Endothelial cell of umbilical vein (primary cell): ENCODE data around the gene ATXN1. TPM values are rescaled to one million over a fixed set of nuclear protein-coding genes. Genes with fewer than 3 reads are reported as not detected.

Experiments
- BruUV-seq: library from RNA; stranded (reverse); fragments of 400-500 nt; replicated peaks from 2 replicates; lab custom pipeline; 2021; lab: Mats Ljungman, UMichigan
- CTCF ChIA-PET: fragments of 300-600, 350-600 bp; sonication (Branson Sonifier 250); formaldehyde crosslinking; loops from one replicate; lab custom pipeline; 2021; ENCODE audit warnings: antibody characterized with exemption, inconsistent platforms; lab: Charles Lee
- POLR2A ChIA-PET: fragments of 300-600, 350-600 bp; sonication (Branson Sonifier 250); formaldehyde crosslinking; loops from one replicate; lab custom pipeline; 2021; ENCODE audit warnings: antibody characterized with exemption, inconsistent platforms; lab: Charles Lee
- DNase-seq: peaks from one replicate; pipeline ENCODE4 v3.0.0-alpha.2; 2011; ENCODE audit warnings: low read depth, low spot score
- FAIRE-seq: peaks from 2 replicates; lab custom pipeline; 2011; peaks lifted over from hg19 to GRCh38; lab: Jason Lieb, UNC
- H2AFZ ChIP-seq: 2 replicates; pipeline ENCODE4 v1.6.0; 2012; ENCODE audit warnings: low read depth, low read length, control low read depth, inconsistent platforms
- H3K27ac ChIP-seq: 2 replicates; pipeline ENCODE4 v1.5.1; 2011; ENCODE audit warnings: low read depth, mild to moderate bottlenecking, control low read depth, low read length, moderate library complexity; ENCODE audit not compliant: insufficient read depth
- H3K27me3 ChIP-seq, 2 experiments: 2 replicates each; pipeline versions ENCODE4 v1.6.0 to v1.6.1; 2011; ENCODE audit warnings: low read length in 2 of 2, mixed read lengths in 1 of 2; ENCODE audit not compliant: control insufficient read depth in 2 of 2, insufficient read depth in 2 of 2
- H3K36me3 ChIP-seq, 2 experiments: 2 replicates in 1 of 2; 3 replicates in 1 of 2; pipeline ENCODE4 v1.5.1; 2011; ENCODE audit warnings: low read length in 2 of 2, mild to moderate bottlenecking in 1 of 2, moderate library complexity in 1 of 2; ENCODE audit not compliant: control insufficient read depth in 2 of 2, insufficient read depth in 2 of 2; ENCODE audit errors: extremely low read depth in 1 of 2
- H3K4me1 ChIP-seq: 3 replicates; pipeline ENCODE4 v1.5.1; 2011; ENCODE audit warnings: mild to moderate bottlenecking, low read length; ENCODE audit not compliant: control insufficient read depth, insufficient read depth; ENCODE audit errors: extremely low read depth
- H3K4me2 ChIP-seq: 2 replicates; pipeline ENCODE4 v1.6.1; 2011; ENCODE audit warnings: low read length, control low read depth, mixed read lengths; ENCODE audit not compliant: insufficient read depth
- H3K4me3 ChIP-seq, 3 experiments: fragments of 200-600 bp in 1 of 3; sonication (generic), shearing (Covaris generic) in 1 of 3; replicated peaks in 1 of 3; 2 replicates each; pipeline ENCODE4 v1.5.1; 2011 to 2016; ENCODE audit warnings: control low read depth in 3 of 3, low read length in 3 of 3, mild to moderate bottlenecking in 2 of 3, inconsistent platforms in 1 of 3, low read depth in 1 of 3, moderate library complexity in 1 of 3; ENCODE audit not compliant: insufficient read depth in 1 of 3
- H3K79me2 ChIP-seq: 2 replicates; pipeline ENCODE4 v1.6.0; 2012; ENCODE audit warnings: low read length, inconsistent platforms; ENCODE audit not compliant: control insufficient read depth, insufficient read depth
- H3K9ac ChIP-seq: replicated peaks from 2 replicates; pipeline ENCODE3; 2011; ENCODE audit warnings: low read length, control low read depth; ENCODE audit not compliant: insufficient read depth; ENCODE audit errors: extremely low read depth
- H3K9me1 ChIP-seq: replicated peaks from 3 replicates; pipeline ENCODE4 v1.6.0; 2011; ENCODE audit warnings: mild to moderate bottlenecking, low read length; ENCODE audit not compliant: control insufficient read depth, insufficient read depth; ENCODE audit errors: extremely low read depth
- H3K9me3 ChIP-seq: replicated peaks from 2 replicates; pipeline ENCODE4 v1.5.1; 2012; ENCODE audit warnings: low read length, inconsistent platforms; ENCODE audit not compliant: control insufficient read depth, insufficient read depth
- H4K20me1 ChIP-seq: replicated peaks from 2 replicates; pipeline ENCODE3; 2011; ENCODE audit warnings: mild to moderate bottlenecking, low read length; ENCODE audit not compliant: control insufficient read depth, insufficient read depth; ENCODE audit errors: extremely low read depth
- CTCF ChIP-seq, 2 donors: IDR thresholded peaks; 1 replicate in 1 of 2; 2 replicates in 1 of 2; pipeline ENCODE4 v1.5.1; 2011; ENCODE audit warnings: low read length in 2 of 2, mild to moderate bottlenecking in 2 of 2, moderate library complexity in 2 of 2, control low read depth in 1 of 2, inconsistent platforms in 1 of 2, low read depth in 1 of 2; ENCODE audit not compliant: insufficient read depth in 1 of 2; ENCODE audit errors: extremely low read depth in 1 of 2
- EZH2 ChIP-seq: IDR thresholded peaks from 2 replicates; pipeline ENCODE4 v1.6.1; 2012; ENCODE audit warnings: borderline replicate concordance, low read depth, mild to moderate bottlenecking, moderate library complexity, low read length, inconsistent platforms; ENCODE audit not compliant: severe bottlenecking
- FOS ChIP-seq: IDR thresholded peaks from 2 replicates; pipeline ENCODE4 v1.6.1; 2011; ENCODE audit warnings: mild to moderate bottlenecking, low read length, moderate library complexity, borderline replicate concordance; ENCODE audit not compliant: insufficient read depth
- GATA2 ChIP-seq: IDR thresholded peaks from 2 replicates; pipeline ENCODE4 v1.7.0; 2011; ENCODE audit warnings: low read depth, mild to moderate bottlenecking, moderate library complexity, mixed read lengths, low read length; ENCODE audit not compliant: insufficient read length, insufficient read depth
- JUN ChIP-seq: IDR thresholded peaks from 2 replicates; pipeline ENCODE4 v1.6.1; 2011; ENCODE audit warnings: borderline replicate concordance, low read depth; ENCODE audit not compliant: insufficient read length, insufficient read depth
- MAX ChIP-seq: IDR thresholded peaks from 2 replicates; pipeline ENCODE4 v1.6.1; 2011; ENCODE audit not compliant: insufficient read depth, insufficient read length
- MYC ChIP-seq: IDR thresholded peaks from one replicate; pipeline ENCODE4 v1.6.1; 2011; ENCODE audit warnings: mild to moderate bottlenecking, low read depth, low read length
- POLR2A ChIP-seq: IDR thresholded peaks from 2 replicates; pipeline ENCODE4 v1.6.1; 2012; ENCODE audit warnings: low read depth, mild to moderate bottlenecking, control low read depth, low read length
- POLR2AphosphoS5 ChIP-seq: IDR thresholded peaks from 2 replicates; pipeline ENCODE4 v1.6.1; 2012; ENCODE audit warnings: low read depth, mild to moderate bottlenecking, control low read depth, low read length, moderate library complexity; ENCODE audit not compliant: insufficient read depth
- dilution Hi-C: fragments of 300-500 bp; cut with MboI; formaldehyde crosslinking; loops from one replicate; pipeline ENCODE4 v1.15.0; 2019; ENCODE audit warnings: low sequenced_read_pairs; ENCODE audit not compliant: extremely low pct_ligation_motif_present
- intact Hi-C: fragments of 100-400 bp; cut with micrococcal nuclease; formaldehyde crosslinking; loops from one replicate; pipeline ENCODE4 v1.10.0; 2022
- polyA plus RNA-seq, 4 experiments: library from polyadenylated mRNA; depleted of rRNA in 3 of 4; stranded (reverse) in 3 of 4; unstranded in 1 of 4; fragments of >200 nt; gene quantifications; 2 replicates each; pipeline versions ENCODE4 v1.2.1 to v1.2.3, GENCODE V29; 2011 to 2012; ENCODE audit warnings: missing spikeins in 1 of 4
- total RNA-seq: library from RNA; stranded (reverse); gene quantifications from 2 replicates; pipeline ENCODE4 v1.2.3, GENCODE V29; 2021

ATXN1 gene
- total and polyA plus RNA-seq, 2 donors (not counting 3 experiments of a cell fraction or from before 2014, with no cell fraction given): 16.4 to 33.0 TPM

- no peaks in the 10 kb centered on the region for H3K9me3 ChIP-seq
- H3K4me2 ChIP-seq: no peak overlapping the region
- BruUV-seq: no TSS peak
- dilution Hi-C loops: no loop called here
- no peaks in the 10 kb centered on the region for H3K27me3 ChIP-seq
- peaks cover 2% of the 10 kb centered on the region for H3K4me1 ChIP-seq
- no peaks in the 10 kb centered on the region for H3K79me2 ChIP-seq
- DNase-seq (no peak), FAIRE-seq (no peak)
- no peaks in the 10 kb centered on the region for H4K20me1 ChIP-seq
- H3K36me3 ChIP-seq: peaks cover 3 to 13% of the 10 kb centered on the region in 2 experiments
- no peak overlapping the region for H2AFZ ChIP-seq
- no peak for TF ChIP-seq MAX
- no peak for TF ChIP-seq MYC
- no peak for TF ChIP-seq POLR2A
- no peak for TF ChIP-seq CTCF (IDR thresholded peaks at IDR 0.05; ENCODE audit: extremely low read depth in 1 of 2, insufficient read depth in 1 of 2, low read depth in 1 of 2, low read length in 2 of 2)
- no peak for TF ChIP-seq EZH2
- H3K9me1 ChIP-seq: no peaks in the 10 kb centered on the region
- intact Hi-C loops: no loop called here
- H3K9ac ChIP-seq: no peak overlapping the region
- ChIA-PET CTCF (interaction anchor here (1.6 kb wide), 1 partner anchor 10 kb away, joined by 3 read pairs; no protein-coding TSS in a partner anchor), POLR2A (no interaction called here)
- no peak overlapping the region for H3K27ac ChIP-seq
- no peak overlapping the region for H3K4me3 ChIP-seq
These were observed 508.5 kb downstream of the ATXN1 start for GRCh38 chr6:16252686-16253299.

GRCh38 chr6:16251706-16252105 is 509.6 kb downstream of the ATXN1 start:
- no peak for TF ChIP-seq CTCF (IDR thresholded peaks at IDR 0.05; ENCODE audit: extremely low read depth in 1 of 2, insufficient read depth in 1 of 2, low read depth in 1 of 2, low read length in 2 of 2)
- TF ChIP-seq FOS: no peak
- TF ChIP-seq POLR2A: no peak
- TF ChIP-seq POLR2AphosphoS5: no peak
- TF ChIP-seq GATA2: no peak
- TF ChIP-seq EZH2: no peak
- no peak for TF ChIP-seq MYC
- no peak for TF ChIP-seq JUN
- TF ChIP-seq MAX: no peak

More at GRCh38 chr6:16251706-16252105, 509.6 kb downstream of the ATXN1 start:
- no peaks in the 10 kb centered on the region for H3K79me2 ChIP-seq
- H3K9me3 ChIP-seq: no peaks in the 10 kb centered on the region
- H3K4me1 ChIP-seq: no peaks in the 10 kb centered on the region
- dilution Hi-C loops (no loop called here), intact Hi-C loops (no loop called here)
- H4K20me1 ChIP-seq: no peaks in the 10 kb centered on the region
- BruUV-seq: no TSS peak
- DNase-seq: no peak
- H3K27ac ChIP-seq: no peak overlapping the region
- H3K9ac ChIP-seq: no peak overlapping the region
- no peaks in the 10 kb centered on the region for H3K27me3 ChIP-seq
- H3K4me2 ChIP-seq: no peak overlapping the region
- H3K36me3 ChIP-seq: peaks cover 4 to 13% of the 10 kb centered on the region in 2 experiments
- no peaks in the 10 kb centered on the region for H3K9me1 ChIP-seq
- CTCF ChIA-PET: no interaction called here
- H3K4me3 ChIP-seq: no peak overlapping the region
- POLR2A ChIA-PET: no interaction called here
- H2AFZ ChIP-seq: no peak overlapping the region
- FAIRE-seq: no peak
